ENCODE measurements around the gene NABP1. TPM values are rescaled to one million over a fixed set of nuclear protein-coding genes. Genes with fewer than 3 reads are reported as not detected.

The NABP1 gene
- polyA plus RNA-seq, 1 donor (not counting 4 experiments of a cell fraction or from before 2014, with no cell fraction given) = 29.3 TPM

DNA sequence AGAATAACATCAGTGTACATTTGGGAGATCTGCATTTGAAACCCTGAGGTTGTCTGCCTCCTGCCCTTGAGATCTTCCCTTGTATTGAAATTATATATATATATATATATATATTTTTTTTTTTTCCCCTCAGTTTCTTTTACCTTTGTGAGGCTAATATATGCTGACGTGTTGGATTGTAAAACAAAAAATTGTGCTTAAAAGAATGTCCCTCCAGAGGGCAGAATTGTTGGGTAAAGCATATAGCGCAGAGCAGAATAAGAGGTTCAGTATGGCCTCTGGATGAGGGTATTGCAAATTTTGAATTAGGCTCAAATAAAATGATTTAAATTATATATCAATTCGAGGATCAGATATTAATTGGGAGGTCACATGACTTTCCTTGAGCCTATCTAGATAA is 12.4 kb downstream of the NABP1 start:
- H3K36me3 ChIP-seq (ENCODE audit: control insufficient read depth in 2 of 2, extremely low read depth in 1 of 2, insufficient read depth in 2 of 2, low read length in 2 of 2) = peaks cover 6 to 14% of the 10 kb centered on the region in 2 experiments
- no peaks in the 10 kb centered on the region for H3K79me2 ChIP-seq (ENCODE audit: control insufficient read depth, insufficient read depth, low read length)
- H3K4me2 ChIP-seq (ENCODE audit: control insufficient read depth, extremely low read depth, insufficient read depth, low read depth, low read length) = peak overlapping the region; percentile 6
- no peak for FAIRE-seq
- peak overlapping the region; percentile 8 for H3K27ac ChIP-seq (ENCODE audit: control insufficient read depth, insufficient read depth, low read length)
- DNase-seq (ENCODE audit: low read depth, low spot score) = no peak
- no peak overlapping the region for H3K9ac ChIP-seq (ENCODE audit: control insufficient read depth, extremely low read depth, insufficient read depth, low read length)
- no peak for TF ChIP-seq EZH2 (IDR thresholded peaks at IDR 0.05; ENCODE audit: low read length)
- TF ChIP-seq, protein P1, sequence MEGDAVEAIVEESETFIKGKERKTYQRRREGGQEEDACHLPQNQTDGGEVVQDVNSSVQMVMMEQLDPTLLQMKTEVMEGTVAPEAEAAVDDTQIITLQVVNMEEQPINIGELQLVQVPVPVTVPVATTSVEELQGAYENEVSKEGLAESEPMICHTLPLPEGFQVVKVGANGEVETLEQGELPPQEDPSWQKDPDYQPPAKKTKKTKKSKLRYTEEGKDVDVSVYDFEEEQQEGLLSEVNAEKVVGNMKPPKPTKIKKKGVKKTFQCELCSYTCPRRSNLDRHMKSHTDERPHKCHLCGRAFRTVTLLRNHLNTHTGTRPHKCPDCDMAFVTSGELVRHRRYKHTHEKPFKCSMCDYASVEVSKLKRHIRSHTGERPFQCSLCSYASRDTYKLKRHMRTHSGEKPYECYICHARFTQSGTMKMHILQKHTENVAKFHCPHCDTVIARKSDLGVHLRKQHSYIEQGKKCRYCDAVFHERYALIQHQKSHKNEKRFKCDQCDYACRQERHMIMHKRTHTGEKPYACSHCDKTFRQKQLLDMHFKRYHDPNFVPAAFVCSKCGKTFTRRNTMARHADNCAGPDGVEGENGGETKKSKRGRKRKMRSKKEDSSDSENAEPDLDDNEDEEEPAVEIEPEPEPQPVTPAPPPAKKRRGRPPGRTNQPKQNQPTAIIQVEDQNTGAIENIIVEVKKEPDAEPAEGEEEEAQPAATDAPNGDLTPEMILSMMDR (optimal IDR thresholded peaks at IDR 0.05 in 1 of 3, IDR thresholded peaks at IDR 0.05 in 1 of 3, conservative IDR thresholded peaks at IDR 0.05 in 1 of 3; ENCODE audit: extremely low read depth in 1 of 3, insufficient read depth in 2 of 3, low read length in 3 of 3) = no peak
- no peaks in the 10 kb centered on the region for H3K9me3 ChIP-seq (ENCODE audit: control insufficient read depth, low read depth, low read length)
- no peaks in the 10 kb centered on the region for H3K9me1 ChIP-seq (ENCODE audit: control insufficient read depth, extremely low read depth, insufficient read depth, low read length)
- H2AFZ ChIP-seq (ENCODE audit: control insufficient read depth, low read length) = no peak overlapping the region
- H4K20me1 ChIP-seq (ENCODE audit: control insufficient read depth, extremely low read depth, insufficient read depth, low read length) = no peaks in the 10 kb centered on the region
- H3K27me3 ChIP-seq (ENCODE audit: control insufficient read depth, extremely low read depth, insufficient read depth, low read length) = no peaks in the 10 kb centered on the region
- dilution Hi-C loops (cut with MboI; ENCODE audit: extremely low pct_ligation_motif_present, low sequenced_read_pairs) = no loop called here
- H3K4me3 ChIP-seq (ENCODE audit: control insufficient read depth in 2 of 3, extremely low read depth in 1 of 3, insufficient read depth in 2 of 3, low read depth in 1 of 3, low read length in 3 of 3) = no peak overlapping the region
- peaks cover 46% of the 10 kb centered on the region for H3K4me1 ChIP-seq (ENCODE audit: control insufficient read depth, extremely low read depth, insufficient read depth, low read length)

DNA sequence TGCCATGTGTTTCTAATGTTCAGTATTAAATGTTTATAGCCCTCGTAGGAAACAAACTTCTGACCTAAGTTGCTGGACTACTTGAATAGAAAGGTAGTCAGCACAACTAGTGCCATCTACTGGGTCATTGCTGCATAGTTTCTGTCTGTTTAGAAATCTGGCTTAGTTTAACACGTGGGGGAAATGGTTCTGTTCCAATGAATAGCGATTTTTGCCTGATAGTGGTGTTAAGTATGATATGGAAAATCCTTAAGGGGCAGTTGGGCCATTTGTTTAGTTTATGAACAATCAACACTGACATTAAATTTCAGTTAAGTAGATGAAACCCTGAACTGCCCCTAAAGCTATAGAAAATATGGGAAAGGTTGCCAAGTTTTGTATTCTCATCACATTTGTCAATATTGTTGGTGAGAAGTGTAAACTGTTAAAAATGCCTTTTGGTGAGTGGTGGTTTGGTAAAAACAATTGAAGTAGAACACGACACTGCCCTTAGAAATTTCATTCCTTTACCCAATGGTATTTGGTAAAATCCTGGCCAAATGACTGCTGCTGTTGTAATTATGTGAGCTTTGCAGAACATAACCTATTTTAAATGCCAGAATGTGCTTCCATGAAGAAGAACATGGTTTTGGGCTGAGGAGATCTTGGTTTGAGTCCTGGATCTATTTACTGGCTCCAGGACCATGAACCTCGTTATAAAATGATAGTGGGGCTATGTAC is 13.2 kb downstream of the NABP1 start:
- no peak overlapping the region for H3K4me3 ChIP-seq (ENCODE audit: control insufficient read depth in 2 of 3, extremely low read depth in 1 of 3, insufficient read depth in 2 of 3, low read depth in 1 of 3, low read length in 3 of 3)
- H3K4me1 ChIP-seq (ENCODE audit: control insufficient read depth, extremely low read depth, insufficient read depth, low read length) = peaks cover 45% of the 10 kb centered on the region
- no peaks in the 10 kb centered on the region for H3K79me2 ChIP-seq (ENCODE audit: control insufficient read depth, insufficient read depth, low read length)
- H4K20me1 ChIP-seq (ENCODE audit: control insufficient read depth, extremely low read depth, insufficient read depth, low read length) = no peaks in the 10 kb centered on the region
- FAIRE-seq (peak; percentile 97), DNase-seq (ENCODE audit: low read depth, low spot score) (no peak)
- TF ChIP-seq, protein P1 (optimal IDR thresholded peaks at IDR 0.05 in 1 of 3, IDR thresholded peaks at IDR 0.05 in 1 of 3, conservative IDR thresholded peaks at IDR 0.05 in 1 of 3; ENCODE audit: extremely low read depth in 1 of 3, insufficient read depth in 2 of 3, low read length in 3 of 3) = peak; percentile 52 to 74 (median 57)
- TF ChIP-seq EZH2 (IDR thresholded peaks at IDR 0.05; ENCODE audit: low read length) = no peak
- H3K27ac ChIP-seq (ENCODE audit: control insufficient read depth, insufficient read depth, low read length) = peak overlapping the region; percentile 8
- H3K9me1 ChIP-seq (ENCODE audit: control insufficient read depth, extremely low read depth, insufficient read depth, low read length) = no peaks in the 10 kb centered on the region
- H3K36me3 ChIP-seq (ENCODE audit: control insufficient read depth in 2 of 2, extremely low read depth in 1 of 2, insufficient read depth in 2 of 2, low read length in 2 of 2) = peaks cover 3 to 10% of the 10 kb centered on the region in 2 experiments
- H3K9me3 ChIP-seq (ENCODE audit: control insufficient read depth, low read depth, low read length) = no peaks in the 10 kb centered on the region
- H3K9ac ChIP-seq (ENCODE audit: control insufficient read depth, extremely low read depth, insufficient read depth, low read length) = no peak overlapping the region
- no peak overlapping the region for H2AFZ ChIP-seq (ENCODE audit: control insufficient read depth, low read length)
- H3K4me2 ChIP-seq (ENCODE audit: control insufficient read depth, extremely low read depth, insufficient read depth, low read depth, low read length) = no peak overlapping the region
- dilution Hi-C loops (cut with MboI; ENCODE audit: extremely low pct_ligation_motif_present, low sequenced_read_pairs) = no loop called here
- no peaks in the 10 kb centered on the region for H3K27me3 ChIP-seq (ENCODE audit: control insufficient read depth, extremely low read depth, insufficient read depth, low read length)

Data from keratinocyte (primary cell).